GM12878 (cell line): ENCODE measurements around the gene RMDN3. TPM values are rescaled to one million over a fixed set of nuclear protein-coding genes. Genes with fewer than 3 reads are reported as not detected.

Source experiments
- ATAC-seq: fragments of 200-7000 bp; cut with Tn5 transposase; 3 replicates; pipeline ENCODE4 v1.9.1; 2020; ENCODE audit warnings: mild to moderate bottlenecking, moderate library complexity
- BruUV-seq: library from RNA; stranded (reverse); fragments of 400-500 nt; replicated peaks from 2 replicates; lab custom pipeline; 2021; lab: Mats Ljungman, UMichigan
- CTCF ChIA-PET: fragments of 300-600 bp; sonication (Branson Sonifier 250); formaldehyde crosslinking; extraction: SDS; loops from one replicate; lab custom pipeline; 2021; ENCODE audit warnings: inconsistent platforms; lab: Yijun Ruan, JAX
- POLR2A ChIA-PET: fragments of 350-600 bp; formaldehyde crosslinking; extraction: SDS; loops from one replicate; lab custom pipeline; 2021; ENCODE audit warnings: inconsistent platforms; lab: Charles Lee
- RAD21 ChIA-PET: fragments of 300-600 bp; sonication (Branson Sonifier 250); formaldehyde crosslinking; loops from one replicate; lab custom pipeline; 2023; ENCODE audit warnings: antibody characterized with exemption; ENCODE audit not compliant: unreplicated experiment; lab: Charles Lee
- SMC1A ChIA-PET: fragments of 300-600 bp; sonication (Branson Sonifier 250); formaldehyde crosslinking; loops from one replicate; lab custom pipeline; 2023; ENCODE audit not compliant: unreplicated experiment, uncharacterized antibody; lab: Charles Lee
- DNase-seq: peaks from one replicate; pipeline ENCODE4 v3.0.0-alpha.2; 2011; ENCODE audit warnings: low read depth, low spot score
- FAIRE-seq: peaks from 3 replicates; lab custom pipeline; 2011; peaks lifted over from hg19 to GRCh38; lab: Jason Lieb, UNC
- H2AFZ ChIP-seq: 2 replicates; pipeline ENCODE4 v1.6.0; 2011; ENCODE audit warnings: low read depth, low read length, control low read depth; ENCODE audit not compliant: control insufficient read depth
- H3K27ac ChIP-seq: 2 replicates; pipeline ENCODE4 v1.5.1; 2011; ENCODE audit warnings: control low read depth; ENCODE audit not compliant: control insufficient read depth, insufficient read depth
- H3K27me3 ChIP-seq, 2 experiments: replicated peaks in 1 of 2; 2 replicates each; pipeline versions ENCODE4 v1.6.0 to v1.6.1; 2011; ENCODE audit warnings: low read length in 1 of 2; ENCODE audit not compliant: control insufficient read depth in 2 of 2, insufficient read depth in 2 of 2
- H3K36me3 ChIP-seq, 2 experiments: 2 replicates each; pipeline ENCODE4 v1.5.1; 2011; ENCODE audit warnings: low read length in 1 of 2; ENCODE audit not compliant: control insufficient read depth in 2 of 2, insufficient read depth in 2 of 2
- H3K4me1 ChIP-seq: 2 replicates; pipeline ENCODE4 v1.6.1; 2011; ENCODE audit warnings: mild to moderate bottlenecking, low read length, moderate library complexity, mixed read lengths; ENCODE audit not compliant: control insufficient read depth, insufficient read depth
- H3K4me2 ChIP-seq: 2 replicates; pipeline ENCODE4 v1.6.0; 2011; ENCODE audit warnings: control low read depth; ENCODE audit not compliant: control insufficient read depth, insufficient read depth
- H3K4me3 ChIP-seq: fragments of 200-600 bp; sonication (generic); 2 replicates; pipeline ENCODE4 v1.5.1; 2016
- H3K79me2 ChIP-seq: 2 replicates; pipeline ENCODE4 v1.6.0; 2011; ENCODE audit warnings: low read length; ENCODE audit not compliant: control insufficient read depth, insufficient read depth
- H3K9ac ChIP-seq: 2 replicates; pipeline ENCODE4 v1.8.0; 2011; ENCODE audit warnings: low read length, control low read depth, mixed read lengths; ENCODE audit not compliant: control insufficient read depth, insufficient read depth
- H3K9me3 ChIP-seq: replicated peaks from 3 replicates; pipeline ENCODE4 v1.5.1; 2011; ENCODE audit warnings: mild to moderate bottlenecking, low read length; ENCODE audit not compliant: control insufficient read depth, insufficient read depth
- H4K20me1 ChIP-seq: 2 replicates; pipeline ENCODE4 v1.6.0; 2011; ENCODE audit not compliant: control insufficient read depth, insufficient read depth
- CREM ChIP-seq: IDR thresholded peaks from 2 replicates; pipeline ENCODE4 v1.6.1; 2014; ENCODE audit warnings: antibody characterized with exemption, low read depth
- E4F1 ChIP-seq: fragments of 450-650 bp; IDR thresholded peaks from 2 replicates; pipeline ENCODE4 v1.6.1; 2018; ENCODE audit warnings: borderline replicate concordance, mild to moderate bottlenecking; ENCODE audit not compliant: partially characterized antibody
- HCFC1 ChIP-seq: fragments of 150-350 bp; IDR thresholded peaks from 2 replicates; pipeline ENCODE4 v1.6.1; 2014; ENCODE audit warnings: low read length
- IKZF2 ChIP-seq, 2 experiments: fragments of 450-650 bp; IDR thresholded peaks; 2 replicates each; pipeline ENCODE4 v1.6.1; 2017; ENCODE audit warnings: mild to moderate bottlenecking in 2 of 2, moderate library complexity in 2 of 2
- IRF3 ChIP-seq: fragments of 450-650 bp; IDR thresholded peaks from 2 replicates; pipeline ENCODE4 v1.6.1; 2014; ENCODE audit warnings: mild to moderate bottlenecking
- RCOR1 ChIP-seq: conservative IDR thresholded peaks from 2 replicates; pipeline ENCODE4 v1.6.1; 2012; ENCODE audit warnings: low read depth, low read length, improper control_type of control experiment
- WGBS: methylation state at CpG from one replicate; pipeline ENCODE4 v1.1.6; 2016; ENCODE audit warnings: low lambda C conversion rate; ENCODE audit not compliant: insufficient replicate concordance, insufficient coverage; ENCODE audit errors: missing lambda C conversion rate; 5-methylcytosine and 5-hydroxymethylcytosine counted together
- in situ Hi-C: fragments of 300-500 bp; cut with MboI; formaldehyde crosslinking; loops from 9 replicates; pipeline ENCODE4 v1.14.3; 2018; ENCODE audit warnings: mixed read lengths
- intact Hi-C: fragments of 100-400 bp; cut with micrococcal nuclease; formaldehyde crosslinking; loops from one replicate; pipeline ENCODE4 v1.14.2; 2022; ENCODE audit not compliant: unreplicated experiment
- polyA plus RNA-seq, 11 experiments: library from polyadenylated mRNA; depleted of rRNA in 4 of 11; unstranded in 6 of 11; stranded (reverse) in 5 of 11; fragments of >200 nt; fragmentation: Nextera tagmentation in 4 of 11; fragmentation: Illumina TruSeq in 1 of 11; extraction: Ambion mirVana in 4 of 11; extraction: Trizol in 1 of 11; gene quantifications; 1 replicate in 1 of 11; 2 replicates in 10 of 11; pipeline versions ENCODE4 v1.2.1 to v1.2.3, GENCODE V29; 2011 to 2016; ENCODE audit warnings: inconsistent platforms in 2 of 11, missing spikeins in 2 of 11, low read depth in 1 of 11
- total RNA-seq, 4 experiments: library from RNA; depleted of rRNA in 3 of 4; stranded (reverse); fragments of >200 nt in 3 of 4; fragmentation: Illumina TruSeq in 1 of 4; extraction: Trizol in 1 of 4; gene quantifications; 2 replicates each; pipeline versions ENCODE4 v1.2.1 to v1.2.3, GENCODE V29; 2013 to 2021

Gene RMDN3
- total and polyA plus RNA-seq, 10 of the 15 experiments (the other 5 are each of a cell fraction or from before 2014, with no cell fraction given) = 5.7 to 44.4 (median 20.3) TPM

- no peak for TF ChIP-seq IRF3
- no peak for TF ChIP-seq HCFC1
These were observed 41.0 kb upstream of the RMDN3 start (continued) for GRCh38 chr15:40796041-40796440.

- no peaks in the 10 kb centered on the region; a peak in 1 of 4 replicates for H3K36me3 ChIP-seq
- no peaks in the 10 kb centered on the region for H4K20me1 ChIP-seq
- POLR2A ChIA-PET = interaction anchor here (0.7 kb wide), 1 partner anchor 14 kb away, joined by 3 read pairs; the partner anchor contains the start of gene DNAJC17
- intact Hi-C loops (no loop called here), in situ Hi-C loops (no loop called here)
- H3K27me3 ChIP-seq = no peaks in the 10 kb centered on the region
- SMC1A ChIA-PET = no interaction called here
- H2AFZ ChIP-seq = no peak overlapping the region
- no peak overlapping the region for H3K9ac ChIP-seq
- H3K4me3 ChIP-seq = no peak overlapping the region
- H3K27ac ChIP-seq = no peak overlapping the region
- no peak for ATAC-seq
- H3K79me2 ChIP-seq = peaks cover 3% of the 10 kb centered on the region
- TF ChIP-seq RCOR1 = no peak
- no peak for TF ChIP-seq CREM
- no peak for TF ChIP-seq IKZF2 (IDR thresholded peaks at IDR 0.05)
- TF ChIP-seq E4F1 = no peak
- TF ChIP-seq, all 136 proteins: peak for 0
- FAIRE-seq = no peak
- ChIA-PET RAD21 (interaction anchor here (0.6 kb wide), 1 partner anchor 8 kb away, joined by 3 read pairs; no protein-coding TSS in a partner anchor), CTCF (interaction anchor here (1.0 to 1.4 kb wide), 3 partner anchors 14 to 392 kb away, joined by 3 read pairs; partner anchors contain the start of genes DNAJC17 and ZFYVE19)
- no peak for DNase-seq
- Histone ChIP-seq H3K4me1 (no peaks in the 10 kb centered on the region), H3K4me2 (no peak overlapping the region), H3K9me3 (no peaks in the 10 kb centered on the region)
- WGBS = 76% methylated on average over 9 of the region's 9 CpGs
- no TSS peak for BruUV-seq
These were observed 38.3 kb upstream of the RMDN3 start for GRCh38 chr15:40793216-40793989.
